NCI-H2196 treated with DMSO at 0.1 percent for 48 hours (cell line): ENCODE measurements around the gene GMCL1.
A peak's percentile ranks its signal among the peaks of the same experiment; 100 is the strongest.
"Not testable (repeated sequence)": the region's sequence is repeated elsewhere in the genome, so short reads cannot be mapped to it uniquely, and the experiment has no call there.

Experiments used
- DNase-seq: peaks from one replicate; lab custom pipeline; 2025; ENCODE audit not compliant: unreplicated experiment; lab: John Stamatoyannopoulos, UW

Gene GMCL1

DNA sequence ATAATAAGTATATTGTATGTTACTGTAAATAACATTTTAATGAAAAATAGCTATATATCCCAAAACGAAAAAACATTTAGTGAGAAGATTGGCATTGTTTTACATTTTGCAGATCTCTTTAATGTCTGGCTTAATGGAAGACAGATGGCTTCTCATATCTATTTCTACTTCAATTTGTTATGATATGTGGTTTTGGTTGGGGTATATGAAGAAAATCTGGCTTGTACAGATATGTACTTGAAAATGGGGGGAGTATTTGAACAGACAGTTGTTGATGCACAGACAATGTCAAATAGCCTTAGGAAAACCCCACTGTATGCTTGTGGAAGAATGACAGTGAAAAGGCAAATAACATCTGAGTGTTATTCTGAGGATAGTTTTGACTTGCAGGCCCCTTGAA is 23.6 kb upstream of the GMCL1 start:
- DNase-seq, result no peak

GRCh38 chr2:69807821-69808540 is 21.5 kb upstream of the GMCL1 start:
- no peak for DNase-seq

GRCh38 chr2:69810550-69810949 is 18.9 kb upstream of the GMCL1 start:
- no peak for DNase-seq

GRCh38 chr2:69811018-69811417 is 18.4 kb upstream of the GMCL1 start:
- DNase-seq, result no peak

GRCh38 chr2:69811591-69811990 is 17.9 kb upstream of the GMCL1 start:
- no peak for DNase-seq

DNA sequence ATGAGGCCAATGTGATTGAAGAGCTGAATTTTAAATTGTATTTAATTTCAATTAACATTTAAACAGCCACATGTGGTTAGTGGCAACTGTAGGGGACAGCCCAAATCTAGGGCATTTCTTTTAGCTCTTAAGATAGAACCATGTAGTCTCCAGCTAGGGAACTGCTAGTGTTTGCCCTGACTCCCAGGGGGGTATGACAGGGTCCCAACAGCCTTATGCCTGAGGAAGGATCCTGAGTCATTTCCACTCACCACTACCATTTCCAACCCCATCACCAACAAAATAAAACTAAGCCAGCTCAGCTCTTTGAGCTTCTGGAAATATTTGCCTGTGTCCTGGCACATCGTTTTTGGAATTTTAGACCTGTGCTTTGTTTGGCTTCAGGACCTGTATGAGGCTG is 13.7 kb upstream of the GMCL1 start:
- no peak for DNase-seq

GRCh38 chr2:69816923-69817542 is 12.4 kb upstream of the GMCL1 start:
- peak; percentile 59 for DNase-seq

DNA sequence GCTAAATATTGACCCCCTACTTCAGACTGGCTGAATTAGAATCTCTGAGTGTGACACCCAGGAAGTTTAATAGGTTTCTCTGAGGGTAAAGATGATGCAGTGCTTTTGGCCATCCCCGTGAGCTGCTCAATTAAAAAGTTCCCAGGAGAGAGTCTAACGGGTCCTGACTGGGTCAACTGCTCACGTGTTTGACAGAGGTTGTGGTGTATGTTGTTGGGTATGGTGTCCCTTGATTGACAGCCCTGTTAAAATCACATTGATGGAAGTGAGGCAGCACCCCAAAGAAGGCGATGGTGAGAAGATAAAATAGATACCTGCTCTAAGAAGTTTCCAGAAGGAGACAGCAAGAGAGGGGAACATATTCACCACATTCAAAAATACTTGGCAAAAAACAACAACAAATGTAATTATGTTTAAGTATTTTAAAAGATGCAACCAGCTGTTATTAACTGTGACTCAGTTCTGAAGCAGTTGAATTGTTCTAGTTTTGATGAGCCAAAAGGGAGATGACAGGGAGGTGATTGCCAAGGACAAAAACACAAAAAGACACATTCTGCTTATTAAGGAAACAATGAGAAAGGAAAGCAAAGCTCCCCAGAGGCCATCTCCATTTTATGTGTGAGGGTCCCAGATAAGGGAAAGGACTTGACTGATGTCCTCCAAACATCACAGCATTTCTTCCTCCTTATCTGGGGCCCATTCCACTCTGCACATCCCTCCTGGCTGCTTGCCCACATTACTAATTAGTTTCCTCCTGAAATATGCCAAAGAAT is 11.5 kb upstream of the GMCL1 start:
- no peak for DNase-seq

DNA sequence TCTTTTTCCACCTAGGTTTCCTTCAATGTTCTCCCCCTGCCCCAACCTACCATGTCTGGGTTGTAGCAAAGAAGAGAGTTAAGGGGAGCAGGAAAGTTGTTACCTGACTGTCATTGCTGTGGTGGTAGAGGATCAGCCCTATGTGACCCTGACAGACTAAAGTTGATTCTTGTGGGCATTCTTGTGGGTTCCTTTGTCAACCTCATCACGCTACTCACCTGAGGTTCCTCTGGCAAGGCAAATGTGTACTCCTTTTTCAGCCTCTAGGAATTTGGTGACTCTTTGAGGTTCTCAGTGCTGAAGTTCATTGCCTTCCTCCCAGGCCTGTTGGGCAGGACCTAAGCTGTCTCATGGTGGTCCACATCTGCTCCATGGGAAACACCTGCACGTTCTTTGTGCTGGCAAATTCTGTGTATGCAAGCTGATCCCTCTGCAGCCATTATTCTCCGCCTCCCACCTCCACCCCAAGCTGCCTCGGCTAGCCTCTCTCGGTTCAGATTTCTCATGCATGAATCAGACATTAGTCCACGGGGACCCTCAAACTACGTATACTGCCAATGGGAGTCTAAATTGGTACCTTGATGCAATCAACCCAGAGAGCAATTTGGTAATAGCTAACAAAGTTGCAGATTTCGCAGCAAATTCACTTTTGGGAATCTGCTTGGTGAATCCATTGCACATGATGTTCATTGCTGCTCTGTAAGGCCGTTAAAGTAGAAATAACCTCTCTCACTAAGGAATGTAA is 1.5 kb upstream of the GMCL1 start:
- no peak for DNase-seq

DNA sequence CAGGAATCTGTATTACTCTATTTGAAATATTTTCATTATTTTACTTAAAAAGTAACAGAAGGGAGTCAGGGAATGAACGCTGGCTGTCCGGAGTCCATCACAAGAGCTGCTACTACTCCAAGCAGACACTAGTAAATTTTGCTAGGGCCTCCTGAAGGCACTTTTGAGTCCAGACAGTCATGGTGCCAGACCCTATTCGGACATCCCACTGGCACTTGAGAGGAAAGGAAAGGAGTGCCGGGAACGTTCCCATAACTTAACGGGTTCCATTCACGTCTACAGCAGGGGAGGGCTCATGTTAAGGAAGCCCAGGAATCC is 563 bp upstream of the GMCL1 start:
- DNase-seq, result no peak

GRCh38 chr2:69830045-69830905 is 815 bp downstream of the GMCL1 start:
- DNase-seq, result no peak

DNA sequence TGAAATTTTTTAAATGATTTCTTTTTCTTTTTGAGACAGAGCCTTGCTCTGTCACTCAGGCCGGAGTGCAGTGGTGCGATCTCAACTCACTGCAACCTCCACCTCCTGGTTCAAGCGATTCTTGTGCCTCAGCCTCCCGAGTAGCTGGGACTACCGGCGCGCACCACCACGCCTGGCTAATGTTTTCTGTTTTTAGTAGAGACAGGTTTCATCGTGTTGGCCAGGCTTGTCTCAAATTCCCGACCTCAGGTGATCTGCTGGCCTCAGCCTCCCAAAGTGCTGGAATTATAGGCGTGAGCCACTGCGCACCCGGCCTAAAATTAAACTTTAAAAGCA is 1.4 kb downstream of the GMCL1 start:
- DNase-seq, result not testable (repeated sequence)

DNA sequence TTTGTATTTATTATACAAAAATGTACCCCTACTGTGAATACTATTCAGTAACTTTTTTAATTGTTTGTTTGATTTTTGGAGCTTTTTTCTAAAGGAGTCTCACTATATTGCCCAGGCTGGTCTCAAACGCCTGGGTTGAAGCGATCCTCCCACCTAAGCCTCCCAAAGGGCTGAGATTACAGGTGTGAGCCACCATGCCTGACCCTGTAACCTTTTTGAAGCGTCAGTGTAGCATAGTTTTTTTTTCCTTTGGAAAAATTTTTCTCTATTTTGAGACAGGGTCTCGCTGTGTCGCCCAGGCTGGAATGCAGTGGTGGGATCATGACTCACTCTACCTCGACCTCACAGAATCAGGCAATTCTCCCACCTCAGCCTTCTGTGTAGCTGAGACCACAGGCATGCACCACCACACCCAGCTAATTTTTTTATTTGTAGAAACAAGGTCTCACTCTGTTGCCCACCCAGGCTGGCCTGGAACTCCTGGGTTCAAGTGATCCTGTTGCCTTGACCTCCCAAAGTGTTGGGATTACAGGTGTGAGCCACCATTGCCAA is 2.0 kb downstream of the GMCL1 start:
- no peak for DNase-seq

- no peak for DNase-seq
Measured at GRCh38 chr2:69833752-69834151, 4.3 kb downstream of the GMCL1 start.

DNA sequence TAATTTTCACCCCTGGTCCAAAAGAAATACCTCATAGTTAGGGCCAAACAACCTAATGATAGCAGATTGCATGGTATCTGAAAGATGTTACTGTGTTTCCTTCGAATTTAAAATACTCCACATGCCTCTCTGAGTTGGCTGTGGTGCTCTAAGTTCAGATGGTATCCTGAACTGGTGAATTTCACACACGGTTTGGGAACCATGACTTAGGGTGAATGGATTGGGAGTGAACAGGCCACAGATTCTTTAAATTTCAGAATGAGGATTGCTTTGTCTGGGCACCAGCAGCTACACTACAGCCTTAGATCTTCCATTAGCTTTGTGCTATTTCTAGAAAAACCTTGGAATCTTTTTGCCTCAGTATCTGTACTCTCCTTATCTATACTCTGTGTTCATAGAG is 6.2 kb downstream of the GMCL1 start:
- no peak for DNase-seq

- no peak for DNase-seq
Measured at GRCh38 chr2:69836316-69836715, 6.9 kb downstream of the GMCL1 start.

DNA sequence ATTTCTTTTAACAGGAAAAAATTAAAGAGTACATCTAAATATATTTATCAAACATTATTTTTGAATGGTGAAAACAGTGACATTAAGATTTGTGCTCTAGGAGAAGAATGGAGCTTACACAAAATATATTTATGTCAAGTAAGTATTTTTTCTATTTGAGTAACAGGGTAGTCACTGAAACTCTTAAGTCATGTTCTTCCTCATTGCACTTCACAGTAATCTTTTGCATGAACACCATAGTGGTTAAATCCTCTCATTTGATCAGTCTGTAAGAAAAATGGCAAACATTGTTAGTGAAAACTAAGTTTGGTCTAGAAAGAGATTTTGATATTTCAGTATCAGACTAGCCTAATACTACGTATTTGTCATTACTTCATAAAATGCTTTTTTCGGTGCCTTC is 8.1 kb downstream of the GMCL1 start:
- DNase-seq, result no peak

GRCh38 chr2:69843993-69844392 is 14.5 kb downstream of the GMCL1 start:
- DNase-seq, result no peak

GRCh38 chr2:69844560-69844959 is 15.1 kb downstream of the GMCL1 start:
- no peak for DNase-seq

DNA sequence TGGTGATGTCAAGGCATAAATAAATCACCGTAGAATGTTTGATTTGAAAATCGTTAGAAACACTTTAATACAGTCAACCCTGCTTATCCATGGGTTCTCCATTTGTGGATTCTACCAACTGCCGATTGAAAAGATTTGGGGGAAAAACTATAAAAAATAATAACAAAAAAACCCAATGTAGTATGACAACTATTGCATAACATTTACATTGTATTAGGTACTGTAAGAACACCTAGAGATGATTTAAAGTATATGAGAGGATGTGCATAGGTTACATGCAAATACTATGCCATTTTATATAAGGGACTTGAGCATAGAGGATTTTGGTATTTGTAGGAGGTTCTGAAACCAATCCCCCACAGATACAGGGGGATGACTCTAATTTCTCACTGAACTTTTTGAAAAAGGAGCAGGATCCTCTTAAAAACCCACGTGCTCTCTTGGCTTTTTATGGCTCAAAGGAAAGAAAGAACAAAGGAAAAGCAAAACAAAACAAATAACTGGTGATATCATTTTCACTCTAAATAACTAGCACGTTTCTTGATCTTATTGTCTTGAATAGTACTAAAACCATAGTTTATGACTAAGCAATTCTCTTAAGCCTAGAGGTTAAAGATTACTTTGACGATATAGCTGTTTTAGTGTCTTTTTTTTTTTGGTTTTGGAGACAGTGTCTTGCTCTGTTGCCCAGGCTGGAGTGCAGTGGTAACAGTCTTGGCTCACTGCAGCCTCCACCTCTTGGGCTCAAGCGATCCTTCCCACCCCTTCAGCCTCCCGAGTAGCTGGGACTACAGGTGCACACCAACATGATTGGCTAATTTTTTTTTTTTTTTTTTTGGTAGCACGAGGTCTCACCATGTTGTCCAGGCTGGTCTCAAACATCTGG is 17.0 kb downstream of the GMCL1 start:
- no peak for DNase-seq
